GM23248 (cell line): ENCODE measurements around the gene TUBGCP6.

ENCODE experiments used
- EZH2 ChIP-seq: fragments of 200-600 bp; sonication (generic); IDR thresholded peaks from 2 replicates; pipeline ENCODE4 v1.6.1; 2018; ENCODE audit warnings: antibody characterized with exemption, mild to moderate bottlenecking; ENCODE audit not compliant: insufficient read depth, poor library complexity, severe bottlenecking
- EZH2phosphoT487 ChIP-seq: fragments of 200-600 bp; sonication (generic); IDR thresholded peaks from 2 replicates; pipeline ENCODE4 v1.6.1; 2018; ENCODE audit warnings: antibody characterized with exemption, moderate library complexity, mild to moderate bottlenecking, low read depth; ENCODE audit not compliant: insufficient read depth

DNA sequence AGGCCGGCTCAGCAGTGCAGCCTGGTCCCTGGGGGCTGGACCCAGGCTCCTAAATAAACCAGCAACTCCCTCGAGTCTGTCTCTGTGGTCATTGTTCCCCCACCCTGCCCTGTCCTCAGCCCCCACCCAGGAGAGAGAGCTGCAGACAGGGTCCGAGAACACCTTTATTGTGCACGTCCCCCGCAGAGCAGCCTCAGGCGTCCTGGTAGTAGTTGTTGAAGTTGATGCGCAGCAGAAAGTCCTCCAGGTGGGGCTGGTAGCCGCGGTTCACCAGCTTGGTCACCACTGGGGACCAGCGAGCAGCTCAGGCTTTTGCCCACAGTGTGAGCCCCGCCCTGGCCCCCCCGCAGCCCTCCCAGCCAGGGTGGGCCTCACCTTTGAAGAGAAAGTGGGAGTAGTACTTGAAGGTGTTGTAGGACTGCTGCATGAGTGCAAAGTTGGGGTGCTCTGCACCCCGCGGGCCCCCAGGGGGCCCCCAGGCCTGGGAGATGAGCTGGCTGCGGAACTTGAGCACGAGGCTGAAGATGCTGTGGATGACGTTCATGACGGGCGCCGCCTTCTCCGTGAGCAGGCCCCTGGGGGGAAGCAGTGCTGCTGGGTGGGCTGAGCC is 27.2 kb downstream of the TUBGCP6 start:
- no peak for TF ChIP-seq EZH2
- no peak for TF ChIP-seq EZH2phosphoT487
